Stimulated activated CD4-positive, alpha-beta T cell treated with anti-CD3 and anti-CD28 coated beads, Interleukin-4, amount 100 ng/mL, for 1 hour (primary cell): ENCODE measurements around the gene NF1.
"Not testable (repeated sequence)": the region's sequence is repeated elsewhere in the genome, so short reads cannot be mapped to it uniquely, and the experiment has no call there.

Experiments
- DNase-seq: peaks from one replicate; pipeline ENCODE4 v3.0.0-alpha.2; 2020

NF1 gene

GRCh38 chr17:31136319-31136718, 41.5 kb downstream of the NF1 start:
- no peak for DNase-seq

GRCh38 chr17:31140111-31140510, 45.3 kb downstream of the NF1 start:
- DNase-seq = no peak

GRCh38 chr17:31144428-31144827, 49.7 kb downstream of the NF1 start:
- no peak for DNase-seq

GRCh38 chr17:31144836-31145235, 50.1 kb downstream of the NF1 start:
- no peak for DNase-seq

GRCh38 chr17:31147507-31148202, 52.9 kb downstream of the NF1 start:
- DNase-seq = no peak

GRCh38 chr17:31148205-31148604, 53.4 kb downstream of the NF1 start:
- no peak for DNase-seq

- no peak for DNase-seq
These were observed 57.5 kb downstream of the NF1 start for GRCh38 chr17:31152271-31152670.

- DNase-seq = no peak
These were observed 60.5 kb downstream of the NF1 start for GRCh38 chr17:31155208-31155810.

GRCh38 chr17:31156326-31156725, 61.5 kb downstream of the NF1 start:
- no peak for DNase-seq

GRCh38 chr17:31156864-31157263, 62.1 kb downstream of the NF1 start:
- DNase-seq = not testable (repeated sequence)

- DNase-seq = no peak
These were observed 64.1 kb downstream of the NF1 start for GRCh38 chr17:31158746-31159377.

GRCh38 chr17:31163091-31163781, 68.5 kb downstream of the NF1 start:
- DNase-seq = no peak

- DNase-seq = no peak
These were observed 72.3 kb downstream of the NF1 start for GRCh38 chr17:31167111-31167510.

- no peak for DNase-seq
These were observed 76.9 kb downstream of the NF1 start for GRCh38 chr17:31171701-31172100.

GRCh38 chr17:31172388-31172787, 77.6 kb downstream of the NF1 start:
- DNase-seq = no peak

GRCh38 chr17:31174215-31174614, 79.4 kb downstream of the NF1 start:
- no peak for DNase-seq

- no peak for DNase-seq
These were observed 80.5 kb downstream of the NF1 start for GRCh38 chr17:31175237-31175636.

- not testable (repeated sequence) for DNase-seq
These were observed 81.4 kb downstream of the NF1 start for GRCh38 chr17:31176143-31176542.

GRCh38 chr17:31178951-31179350, 84.2 kb downstream of the NF1 start:
- not testable (repeated sequence) for DNase-seq

GRCh38 chr17:31195305-31195704, 100.5 kb downstream of the NF1 start:
- DNase-seq = no peak

- DNase-seq = no peak
These were observed 103.2 kb downstream of the NF1 start for GRCh38 chr17:31198026-31198425.

- DNase-seq = not testable (repeated sequence)
These were observed 103.9 kb downstream of the NF1 start for GRCh38 chr17:31198666-31199065.

GRCh38 chr17:31200287-31200686, 105.5 kb downstream of the NF1 start:
- DNase-seq = no peak

- DNase-seq = no peak
These were observed 108.2 kb downstream of the NF1 start for GRCh38 chr17:31202968-31203367.
